ENCODE data around the gene MAOA. TPM values are rescaled to one million over a fixed set of nuclear protein-coding genes. Genes with fewer than 3 reads are reported as not detected.

Gene MAOA
- total RNA-seq, 1 donor from 2014 or later, result 12.7 TPM

DNA sequence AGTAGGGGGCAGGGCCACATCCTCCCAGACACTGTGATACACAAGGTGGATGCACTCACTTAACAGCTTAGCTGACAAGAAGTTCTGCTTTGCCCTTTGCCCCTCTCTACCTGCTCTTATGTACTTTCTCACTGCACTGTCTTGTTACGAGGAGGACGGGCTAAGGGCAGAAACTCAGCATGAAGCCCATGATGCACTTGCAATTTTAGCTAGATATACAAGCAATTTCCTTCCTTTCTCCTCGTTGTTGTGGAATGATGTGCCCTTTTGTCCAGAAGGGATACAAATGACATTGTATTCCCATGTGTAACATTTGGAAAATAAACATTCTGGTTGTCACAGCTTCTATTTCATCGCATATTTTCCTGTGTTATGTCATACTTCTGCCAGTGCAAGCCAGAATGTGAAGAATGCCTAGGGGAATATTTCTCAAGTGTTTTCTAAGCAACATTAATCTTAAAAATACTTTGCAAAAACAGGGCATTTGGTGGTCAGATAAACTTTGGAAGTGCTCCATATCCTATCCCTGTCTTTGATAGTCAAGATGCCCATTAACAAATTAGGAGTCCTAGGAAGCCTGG lies 47.2 kb downstream of the MAOA start:
- Histone ChIP-seq H3K36me3 (no peaks in the 10 kb centered on the region), H3F3A (ENCODE audit: low read depth) (peaks cover 11% of the 10 kb centered on the region), H3K4me3 (no peak overlapping the region), H3K9me3 (ENCODE audit: low read depth) (no peaks in the 10 kb centered on the region), H4K20me1 (ENCODE audit: low read depth) (no peaks in the 10 kb centered on the region), H3K27me3 (no peaks in the 10 kb centered on the region), H2AFZ (replicated peaks) (no peak overlapping the region), H3K4me1 (peaks cover 40% of the 10 kb centered on the region), H3K9ac (no peak overlapping the region), H3K79me2 (ENCODE audit: low read depth) (no peaks in the 10 kb centered on the region), H3K27ac (no peak overlapping the region), H3K4me2 (no peak overlapping the region)
- H3K9me3 Mint-ChIP-seq, result no peaks in the 10 kb centered on the region
- no peaks in the 10 kb centered on the region for H3K36me3 Mint-ChIP-seq
- H3K4me3 Mint-ChIP-seq, result no peak overlapping the region
- TF ChIP-seq EZH2 (IDR thresholded peaks at IDR 0.05), result no peak
- TF ChIP-seq, protein P1, sequence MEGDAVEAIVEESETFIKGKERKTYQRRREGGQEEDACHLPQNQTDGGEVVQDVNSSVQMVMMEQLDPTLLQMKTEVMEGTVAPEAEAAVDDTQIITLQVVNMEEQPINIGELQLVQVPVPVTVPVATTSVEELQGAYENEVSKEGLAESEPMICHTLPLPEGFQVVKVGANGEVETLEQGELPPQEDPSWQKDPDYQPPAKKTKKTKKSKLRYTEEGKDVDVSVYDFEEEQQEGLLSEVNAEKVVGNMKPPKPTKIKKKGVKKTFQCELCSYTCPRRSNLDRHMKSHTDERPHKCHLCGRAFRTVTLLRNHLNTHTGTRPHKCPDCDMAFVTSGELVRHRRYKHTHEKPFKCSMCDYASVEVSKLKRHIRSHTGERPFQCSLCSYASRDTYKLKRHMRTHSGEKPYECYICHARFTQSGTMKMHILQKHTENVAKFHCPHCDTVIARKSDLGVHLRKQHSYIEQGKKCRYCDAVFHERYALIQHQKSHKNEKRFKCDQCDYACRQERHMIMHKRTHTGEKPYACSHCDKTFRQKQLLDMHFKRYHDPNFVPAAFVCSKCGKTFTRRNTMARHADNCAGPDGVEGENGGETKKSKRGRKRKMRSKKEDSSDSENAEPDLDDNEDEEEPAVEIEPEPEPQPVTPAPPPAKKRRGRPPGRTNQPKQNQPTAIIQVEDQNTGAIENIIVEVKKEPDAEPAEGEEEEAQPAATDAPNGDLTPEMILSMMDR (IDR thresholded peaks at IDR 0.05), result no peak
- TF ChIP-seq EZH2phosphoT487 (IDR thresholded peaks at IDR 0.05), result no peak
- peaks cover 2% of the 10 kb centered on the region for H3K27me3 Mint-ChIP-seq (ENCODE audit: insufficient read depth, low read depth)
- DNase-seq (ENCODE audit: low spot score), result no peak
- H3K4me1 Mint-ChIP-seq, result peaks cover 34% of the 10 kb centered on the region
- H3K27ac Mint-ChIP-seq, result no peak overlapping the region

DNA sequence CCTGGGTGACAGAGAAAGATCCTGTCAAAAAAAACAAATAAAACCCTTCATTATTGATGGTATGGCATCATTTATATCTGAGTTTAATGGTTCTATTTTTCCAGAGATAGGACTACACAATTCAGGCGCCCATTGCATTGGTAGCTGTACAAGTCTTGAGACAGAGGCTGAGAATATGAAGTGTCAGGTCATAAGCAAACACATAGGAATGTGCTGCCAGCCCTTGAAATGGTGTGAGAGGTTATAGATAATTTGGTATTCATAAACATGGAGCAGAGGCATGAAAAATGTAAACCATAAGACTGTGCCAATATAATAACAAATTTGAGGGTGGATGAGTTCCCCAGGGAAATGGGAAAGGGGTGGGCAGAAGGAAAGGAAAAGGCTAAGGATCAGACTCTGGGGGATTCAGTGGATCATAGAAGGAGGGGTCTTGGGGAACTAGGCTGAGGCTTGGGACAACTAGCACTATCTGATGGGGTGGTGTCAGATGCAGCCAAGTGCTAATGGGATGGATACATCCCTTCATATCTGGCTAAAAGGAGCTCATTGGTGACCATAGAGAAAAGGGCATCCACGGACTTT lies 50.8 kb downstream of the MAOA start:
- Mint-ChIP-seq H3K27ac (no peak overlapping the region), H3K27me3 (ENCODE audit: insufficient read depth, low read depth) (peaks cover 2% of the 10 kb centered on the region), H3K36me3 (no peaks in the 10 kb centered on the region), H3K9me3 (peaks cover 3% of the 10 kb centered on the region), H3K4me1 (peaks cover 11% of the 10 kb centered on the region), H3K4me3 (no peak overlapping the region)
- Histone ChIP-seq H3K9ac (no peak overlapping the region), H2AFZ (replicated peaks) (no peak overlapping the region), H3K4me1 (peaks cover 15% of the 10 kb centered on the region), H3K27ac (no peak overlapping the region), H3K79me2 (ENCODE audit: low read depth) (no peaks in the 10 kb centered on the region), H3K4me2 (no peak overlapping the region), H3K27me3 (no peaks in the 10 kb centered on the region), H4K20me1 (ENCODE audit: low read depth) (no peaks in the 10 kb centered on the region), H3K36me3 (no peaks in the 10 kb centered on the region), H3K4me3 (no peak overlapping the region), H3F3A (ENCODE audit: low read depth) (peaks cover 2% of the 10 kb centered on the region), H3K9me3 (ENCODE audit: low read depth) (no peaks in the 10 kb centered on the region)
- TF ChIP-seq, protein P1 (IDR thresholded peaks at IDR 0.05), result no peak
- TF ChIP-seq EZH2 (IDR thresholded peaks at IDR 0.05) (no peak), EZH2phosphoT487 (IDR thresholded peaks at IDR 0.05) (no peak)
- DNase-seq (ENCODE audit: low spot score), result no peak

DNA sequence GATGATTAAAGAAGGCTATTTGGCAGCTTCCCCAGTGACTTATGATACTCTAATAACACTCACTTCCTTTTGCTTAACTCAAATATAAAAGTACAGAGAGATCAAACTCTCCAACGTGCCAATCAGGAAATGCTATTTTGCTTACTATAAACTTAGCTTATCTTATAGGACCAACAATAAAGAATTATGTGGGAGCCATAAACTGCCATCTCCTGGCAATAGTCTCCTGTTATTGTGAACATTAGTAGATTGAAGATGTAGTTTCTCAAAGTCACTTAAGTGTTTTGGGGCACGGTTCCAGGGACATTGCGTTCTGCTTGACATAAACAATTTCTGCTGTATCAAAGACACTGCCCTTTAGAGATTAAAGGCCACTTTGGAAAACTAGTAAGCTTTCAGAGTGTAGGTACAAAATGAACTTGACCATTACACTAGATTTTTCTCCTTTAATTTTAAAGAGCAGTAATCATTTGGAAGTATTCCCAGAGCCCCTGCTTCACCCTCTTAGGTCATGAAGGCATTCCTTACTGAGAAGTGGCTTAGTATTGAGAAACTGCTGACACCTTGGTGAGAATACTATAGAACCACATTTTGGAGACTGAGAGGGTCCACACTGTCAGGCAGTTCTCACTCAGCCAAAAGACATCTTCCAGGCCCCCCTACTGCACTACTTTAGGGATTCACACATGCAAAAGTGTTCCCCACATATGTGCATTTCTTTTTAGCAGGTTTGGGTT lies 51.9 kb downstream of the MAOA start:
- H3K9me3 Mint-ChIP-seq, result peaks cover 3% of the 10 kb centered on the region
- Histone ChIP-seq H3K4me2 (no peak overlapping the region), H3K27me3 (no peaks in the 10 kb centered on the region), H3F3A (ENCODE audit: low read depth) (no peaks in the 10 kb centered on the region), H3K27ac (no peak overlapping the region), H4K20me1 (ENCODE audit: low read depth) (no peaks in the 10 kb centered on the region), H3K79me2 (ENCODE audit: low read depth) (no peaks in the 10 kb centered on the region), H2AFZ (replicated peaks) (no peak overlapping the region), H3K9ac (no peak overlapping the region), H3K4me1 (peaks cover 4% of the 10 kb centered on the region), H3K36me3 (no peaks in the 10 kb centered on the region), H3K4me3 (no peak overlapping the region), H3K9me3 (ENCODE audit: low read depth) (no peaks in the 10 kb centered on the region)
- peaks cover 5% of the 10 kb centered on the region for H3K4me1 Mint-ChIP-seq
- H3K27ac Mint-ChIP-seq, result no peak overlapping the region
- DNase-seq (ENCODE audit: low spot score), result no peak
- H3K27me3 Mint-ChIP-seq (ENCODE audit: insufficient read depth, low read depth), result peaks cover 2% of the 10 kb centered on the region
- H3K36me3 Mint-ChIP-seq, result no peaks in the 10 kb centered on the region
- H3K4me3 Mint-ChIP-seq, result no peak overlapping the region
- TF ChIP-seq EZH2phosphoT487 (IDR thresholded peaks at IDR 0.05) (no peak), EZH2 (IDR thresholded peaks at IDR 0.05) (no peak)
- TF ChIP-seq, protein P1 (IDR thresholded peaks at IDR 0.05), result no peak
